ENCODE results near the gene ARHGAP28.

Gene ARHGAP28

DNA sequence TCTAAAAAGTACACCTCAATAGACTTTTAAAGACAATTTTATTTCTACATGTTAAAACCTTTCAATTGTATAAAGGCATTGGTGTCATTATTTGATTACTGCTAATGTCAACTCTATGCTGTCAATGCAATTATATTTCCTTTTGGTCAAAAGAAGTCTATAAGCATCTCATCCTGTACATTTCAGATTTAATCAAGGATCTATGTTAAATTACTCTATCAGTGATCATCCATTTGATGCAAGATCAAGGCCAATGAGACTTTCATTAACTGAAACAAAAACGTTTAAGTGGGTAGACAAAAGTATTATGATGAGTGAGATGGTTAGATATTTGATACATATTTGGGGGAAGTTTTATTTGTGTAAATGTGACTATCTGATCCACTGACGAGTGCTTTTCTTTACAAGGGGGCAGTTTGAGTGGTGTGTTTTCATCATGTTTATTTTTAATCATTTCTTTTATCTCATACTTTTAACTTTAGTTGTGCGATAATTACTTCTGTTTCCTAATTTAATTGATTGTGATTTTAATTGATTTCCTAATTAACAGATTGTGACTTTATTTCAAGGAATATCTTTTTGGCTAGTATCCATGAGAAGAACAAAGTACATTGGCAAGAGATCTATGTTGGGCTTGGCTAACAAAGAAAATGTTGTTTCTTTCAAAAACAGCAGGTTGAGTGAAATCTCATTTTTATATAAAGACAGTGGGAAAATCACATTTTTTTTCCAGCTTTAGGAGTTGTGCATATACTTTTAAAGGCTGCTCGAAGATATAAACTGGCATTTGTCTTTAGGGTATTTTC, 1.1 kb downstream of the ARHGAP28 start:
- no peak for DNase-seq (ENCODE audit: extremely low read depth in 1 of 2, low read depth in 1 of 2)

DNA sequence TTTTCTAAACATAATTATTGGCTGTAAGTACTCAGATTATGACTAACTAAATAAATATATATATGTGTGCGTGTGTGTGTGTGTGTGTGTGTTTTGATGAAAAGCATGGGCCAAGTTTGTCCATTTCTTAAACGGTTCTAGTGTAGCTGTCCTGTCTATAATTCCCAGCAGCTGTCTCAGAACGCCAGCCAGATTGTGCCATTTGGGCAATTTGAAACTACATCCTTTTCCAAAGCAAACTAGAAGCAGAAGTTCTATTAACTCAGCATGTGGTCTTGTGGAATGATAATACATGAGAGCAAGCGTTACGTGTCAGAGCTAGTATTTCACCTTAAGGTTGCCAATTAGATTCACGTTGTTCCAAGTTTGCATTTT, 1.7 kb downstream of the ARHGAP28 start:
- no peak for DNase-seq (ENCODE audit: extremely low read depth in 1 of 2, low read depth in 1 of 2)

DNA sequence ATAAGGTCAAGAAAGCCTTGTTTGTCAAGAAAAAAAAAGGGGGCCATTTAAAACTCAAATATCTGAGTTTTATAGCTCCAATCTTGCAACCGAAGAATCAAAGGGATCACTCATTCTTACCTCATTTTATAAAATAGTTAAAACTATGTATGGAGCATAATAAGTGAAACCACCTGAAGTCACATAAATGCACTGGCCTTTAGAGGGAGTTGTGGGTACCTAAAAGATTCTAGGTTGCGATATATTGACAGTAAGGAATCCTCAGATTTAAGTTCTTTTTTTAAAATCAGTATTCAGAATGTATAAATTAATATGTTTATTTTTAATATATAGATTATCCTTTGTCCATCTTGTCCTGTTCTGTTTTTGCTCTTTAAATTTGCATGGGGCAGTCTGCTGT, 3.4 kb downstream of the ARHGAP28 start:
- DNase-seq (ENCODE audit: extremely low read depth in 1 of 2, low read depth in 1 of 2) = no peak

DNA sequence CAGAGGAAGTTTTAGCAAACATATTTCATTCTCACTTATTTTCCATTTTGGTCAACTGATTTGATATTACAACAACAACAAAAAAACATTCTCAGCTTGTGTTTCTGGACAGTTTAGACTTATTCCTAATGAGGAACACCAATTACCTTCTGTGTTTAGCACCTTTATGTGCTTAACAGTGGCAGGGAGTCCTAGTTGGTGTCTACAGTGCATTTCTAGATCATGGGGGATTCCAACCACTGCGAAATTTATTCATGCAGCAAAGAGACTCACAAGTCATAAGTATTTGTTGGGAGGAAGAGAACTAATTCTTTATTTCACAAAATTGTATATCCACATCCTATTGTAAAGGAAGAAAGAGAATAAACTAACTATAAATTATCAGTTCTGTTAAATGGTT, 4.2 kb downstream of the ARHGAP28 start:
- DNase-seq (ENCODE audit: extremely low read depth in 1 of 2, low read depth in 1 of 2) = no peak

DNA sequence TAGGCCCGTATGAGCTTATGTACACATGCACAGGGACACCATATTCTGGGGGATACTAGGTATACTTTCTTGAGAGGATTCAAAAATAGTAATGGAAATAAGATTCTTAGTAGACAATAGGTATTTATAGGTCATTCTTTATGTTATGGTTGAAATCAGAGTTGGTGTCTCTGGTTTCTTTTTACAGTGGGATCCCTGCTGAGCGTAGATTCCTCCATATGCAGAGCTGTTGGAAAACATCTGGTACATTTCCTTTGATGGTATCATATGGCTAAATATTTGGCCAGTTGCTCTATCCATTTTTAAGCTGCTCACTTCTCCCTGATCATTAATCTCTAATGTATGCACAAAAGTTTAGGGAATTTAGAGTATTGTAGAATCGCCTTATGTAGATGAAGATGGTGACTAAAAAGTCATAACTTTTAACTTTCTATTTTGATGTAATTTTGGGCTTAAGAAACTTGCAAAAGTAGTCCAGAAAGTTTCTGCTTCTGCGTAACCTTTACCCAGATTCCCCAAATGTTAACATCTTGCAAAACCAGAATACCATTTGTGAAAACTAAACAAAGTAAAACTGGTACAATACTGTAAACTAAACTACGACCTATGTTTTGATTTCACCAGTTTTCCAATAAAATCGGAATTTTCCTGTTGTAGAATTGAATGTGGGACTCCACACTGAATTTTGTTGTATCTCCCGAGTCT, 5.4 kb downstream of the ARHGAP28 start:
- no peak for DNase-seq (ENCODE audit: extremely low read depth in 1 of 2, low read depth in 1 of 2)

DNA sequence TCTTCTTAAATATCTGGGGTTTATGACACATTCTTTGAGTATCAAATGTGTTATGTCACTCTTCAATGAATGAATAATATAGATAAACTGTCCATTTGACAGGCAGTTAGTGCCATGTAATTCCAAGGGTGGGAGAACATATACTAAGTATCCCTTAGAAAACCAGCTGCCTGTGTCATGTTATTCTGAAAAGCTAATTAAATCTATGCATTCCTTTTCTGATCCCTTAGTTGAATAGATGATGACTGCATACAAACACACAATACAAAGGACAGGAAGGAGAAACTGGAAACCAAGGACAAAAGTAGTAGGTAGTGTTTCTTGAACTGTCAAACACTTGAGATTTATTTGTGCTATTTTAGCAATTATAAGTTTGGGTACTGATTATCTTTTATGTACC, 8.3 kb downstream of the ARHGAP28 start:
- DNase-seq (ENCODE audit: extremely low read depth in 1 of 2, low read depth in 1 of 2) = no peak

DNA sequence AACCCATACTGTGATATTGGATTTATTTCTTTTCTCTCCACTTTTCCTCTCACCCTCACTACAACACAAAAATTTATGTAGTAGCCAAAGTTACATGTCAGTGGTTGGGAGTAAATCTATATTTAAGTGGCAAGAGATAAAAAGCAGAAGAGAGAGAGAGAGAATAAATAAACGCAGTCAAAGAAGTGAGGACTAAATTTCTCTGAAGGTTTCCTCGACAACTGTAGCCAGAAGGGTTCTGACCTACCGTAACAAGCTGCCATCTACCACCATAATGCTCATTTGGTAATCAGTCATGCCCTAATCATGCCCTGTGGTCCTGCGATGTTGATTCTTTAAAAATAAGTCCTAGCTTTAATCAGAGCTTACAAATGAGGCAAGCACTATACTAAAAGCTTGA, 9.1 kb downstream of the ARHGAP28 start:
- DNase-seq (ENCODE audit: extremely low read depth in 1 of 2, low read depth in 1 of 2) = no peak

DNA sequence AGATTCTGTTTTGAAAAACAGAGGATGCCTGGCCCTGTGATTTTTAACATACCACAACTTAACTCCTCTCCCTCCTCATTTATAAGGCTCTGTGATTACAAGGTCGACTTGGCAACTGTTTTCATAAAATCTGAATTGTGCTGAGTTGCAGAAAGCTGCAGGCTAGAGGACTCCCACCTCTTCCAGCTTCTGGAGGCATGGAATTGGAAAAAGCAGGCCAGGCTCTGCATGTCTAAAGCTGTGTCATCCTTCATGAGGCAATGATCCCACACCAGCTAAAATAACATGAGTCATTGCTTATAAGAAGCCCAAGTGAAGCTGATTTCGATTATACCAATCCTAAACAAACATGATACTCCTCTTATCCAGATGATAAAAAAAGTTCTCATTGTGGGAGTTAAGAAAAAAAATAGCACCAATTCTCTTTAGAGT, 11.7 kb downstream of the ARHGAP28 start:
- no peak for DNase-seq (ENCODE audit: extremely low read depth in 1 of 2, low read depth in 1 of 2)

DNA sequence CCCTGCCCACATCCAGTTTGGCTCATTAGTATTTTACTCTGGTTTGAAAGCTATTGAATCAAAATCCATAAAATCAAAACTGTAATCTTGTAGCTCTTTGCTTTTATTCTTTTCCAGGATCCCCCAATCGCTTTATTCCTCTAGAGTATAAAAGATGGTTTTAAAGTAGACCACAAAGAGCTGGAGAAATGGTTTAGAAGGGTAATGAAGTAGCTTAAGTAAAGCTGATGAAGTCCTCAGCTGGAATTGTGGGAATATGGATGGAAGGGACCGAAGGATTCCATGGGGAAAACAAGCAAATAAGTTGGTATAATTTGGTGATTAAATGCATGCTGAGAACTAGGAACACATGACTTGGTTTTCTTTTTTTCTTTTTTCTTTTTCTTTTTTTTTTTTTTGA, 12.3 kb downstream of the ARHGAP28 start:
- no peak for DNase-seq (ENCODE audit: extremely low read depth in 1 of 2, low read depth in 1 of 2)

DNA sequence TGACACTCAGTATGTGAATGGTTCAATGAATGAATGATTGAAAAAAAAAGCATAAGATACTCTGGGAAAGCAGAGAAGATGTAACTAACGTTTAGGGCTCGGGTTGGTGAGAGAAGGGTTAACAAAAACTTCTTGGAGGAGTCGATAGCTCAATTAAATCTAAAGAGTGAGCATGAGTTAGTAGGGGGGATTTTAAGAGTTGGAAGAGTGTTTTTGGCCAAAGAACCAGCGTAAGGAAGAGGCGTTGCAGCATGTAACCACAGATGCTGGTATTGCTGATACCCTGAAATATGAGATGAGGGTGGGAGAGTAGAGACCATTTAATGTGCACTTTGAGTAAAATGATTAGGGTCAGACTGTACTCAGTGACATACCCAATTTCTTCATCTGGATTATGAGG, 14.5 kb downstream of the ARHGAP28 start:
- no peak for DNase-seq (ENCODE audit: extremely low read depth in 1 of 2, low read depth in 1 of 2)

DNA sequence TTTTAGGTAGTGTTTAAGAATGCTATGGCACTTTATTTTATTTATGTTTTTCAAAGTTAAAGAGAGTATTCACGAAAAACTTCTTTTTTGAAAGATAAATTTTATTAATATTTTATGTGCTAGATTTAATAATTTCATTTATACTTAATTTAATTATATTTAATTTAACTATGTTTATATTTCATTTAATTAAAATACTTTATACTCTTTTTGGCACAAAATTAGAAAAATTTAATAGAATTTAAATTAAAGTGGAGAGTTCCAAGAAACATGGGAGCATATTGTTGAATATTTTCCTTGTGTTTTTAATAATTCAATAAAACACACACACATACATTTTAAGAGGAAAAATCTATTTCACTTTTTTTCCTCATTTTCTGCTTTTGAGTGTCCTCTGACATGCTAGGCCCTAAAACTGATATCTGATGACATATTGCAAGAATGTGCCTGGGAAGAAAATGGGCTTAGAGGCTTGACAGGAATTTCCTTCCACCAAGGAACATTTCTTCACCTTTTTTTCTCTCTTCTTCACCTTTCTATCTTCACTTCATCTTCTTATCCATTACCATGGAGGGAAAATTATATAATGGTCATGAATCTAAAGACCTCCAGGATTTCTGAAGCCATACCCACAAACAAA, 15.4 kb downstream of the ARHGAP28 start:
- no peak for DNase-seq (ENCODE audit: extremely low read depth in 1 of 2, low read depth in 1 of 2)

DNA sequence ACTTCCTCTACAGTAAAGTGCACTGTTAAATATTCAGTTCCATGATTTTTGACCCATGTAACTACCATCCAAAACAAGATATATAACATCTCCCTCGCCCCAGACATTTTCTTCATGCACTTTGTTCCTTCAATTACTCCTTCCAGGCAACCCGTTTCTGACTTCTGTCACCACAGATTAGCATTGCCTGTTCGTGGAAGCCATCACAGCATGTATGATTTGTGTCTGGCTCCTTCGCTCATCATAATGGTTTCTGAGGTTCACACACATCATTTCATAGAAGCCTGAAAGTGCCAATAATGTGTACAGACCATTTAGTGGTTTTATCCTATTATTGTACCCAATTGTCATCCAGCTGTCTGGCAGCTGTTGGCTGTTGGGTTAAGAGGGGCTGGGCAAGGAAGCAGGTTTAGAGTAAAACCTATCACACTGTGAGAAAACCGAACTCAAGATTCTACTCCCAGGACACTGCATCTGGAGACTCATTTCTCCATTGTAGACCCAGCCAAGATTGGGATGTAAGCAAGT, 16.1 kb downstream of the ARHGAP28 start:
- DNase-seq (ENCODE audit: extremely low read depth in 1 of 2, low read depth in 1 of 2) = no peak

DNA sequence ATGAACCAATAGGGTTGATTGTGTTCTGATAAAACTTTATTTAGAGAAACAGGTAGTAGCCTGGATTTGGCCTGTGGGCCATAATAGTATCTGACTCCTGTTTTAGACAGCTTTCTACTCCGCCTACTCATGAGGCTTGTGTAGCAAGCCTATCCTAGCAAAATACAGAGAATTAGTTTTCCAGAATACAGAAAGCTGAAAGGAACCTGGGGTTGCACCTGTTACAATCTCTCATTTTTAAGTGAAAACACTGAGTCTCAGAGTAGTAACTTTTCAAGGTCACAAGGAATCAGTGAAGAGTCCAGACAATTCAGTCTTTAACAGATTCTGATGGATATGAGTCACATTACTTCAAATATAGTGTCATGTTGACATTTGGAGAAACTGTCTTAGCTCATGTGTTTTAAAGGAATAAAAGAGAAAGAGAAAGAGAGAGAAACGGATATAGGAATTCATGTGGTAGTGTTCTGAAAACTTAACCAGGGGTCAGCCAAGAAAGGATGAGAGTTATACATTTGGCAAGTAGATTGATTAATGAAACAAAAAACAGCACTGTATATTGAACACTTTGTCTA, 17.0 kb downstream of the ARHGAP28 start:
- no peak for DNase-seq (ENCODE audit: extremely low read depth in 1 of 2, low read depth in 1 of 2)

DNA sequence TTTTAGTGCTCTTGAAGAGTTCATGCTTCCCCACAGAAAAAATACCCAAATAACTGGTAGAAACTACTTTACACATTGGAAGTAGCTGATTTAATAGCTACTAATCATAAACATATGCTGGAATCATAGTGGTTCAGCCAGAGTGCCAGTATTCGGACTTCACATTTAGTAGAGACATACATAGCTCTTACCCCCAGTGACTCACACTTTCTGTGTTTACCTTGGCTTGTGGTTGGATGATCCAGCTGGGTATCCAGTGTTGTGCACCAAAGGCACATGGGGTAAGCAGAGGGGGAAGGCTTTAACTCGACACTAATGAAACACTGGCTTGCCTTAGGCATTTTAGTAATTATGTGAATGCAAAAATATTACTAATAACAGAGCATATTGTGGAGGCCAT, 18.1 kb downstream of the ARHGAP28 start:
- no peak for DNase-seq (ENCODE audit: extremely low read depth in 1 of 2, low read depth in 1 of 2)

DNA sequence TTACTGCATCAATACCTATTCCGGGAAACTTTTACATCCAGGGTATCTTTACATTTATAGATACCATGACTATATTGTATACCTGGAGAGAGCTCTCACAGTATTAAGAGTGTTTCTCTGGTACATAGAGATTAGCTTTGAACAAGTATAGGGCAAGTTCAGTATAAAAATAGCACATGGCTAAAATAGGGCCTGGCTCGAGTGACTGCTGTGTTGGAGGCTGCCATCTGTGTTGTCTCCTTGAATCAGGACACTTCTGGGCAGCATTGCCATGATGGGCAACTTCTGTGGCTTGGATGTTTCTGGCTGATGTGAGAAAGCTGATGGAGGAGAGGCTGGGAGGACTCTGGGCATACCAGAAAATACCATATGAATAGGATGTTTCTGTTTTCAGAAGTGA, 18.7 kb downstream of the ARHGAP28 start:
- DNase-seq (ENCODE audit: extremely low read depth in 1 of 2, low read depth in 1 of 2) = no peak

DNA sequence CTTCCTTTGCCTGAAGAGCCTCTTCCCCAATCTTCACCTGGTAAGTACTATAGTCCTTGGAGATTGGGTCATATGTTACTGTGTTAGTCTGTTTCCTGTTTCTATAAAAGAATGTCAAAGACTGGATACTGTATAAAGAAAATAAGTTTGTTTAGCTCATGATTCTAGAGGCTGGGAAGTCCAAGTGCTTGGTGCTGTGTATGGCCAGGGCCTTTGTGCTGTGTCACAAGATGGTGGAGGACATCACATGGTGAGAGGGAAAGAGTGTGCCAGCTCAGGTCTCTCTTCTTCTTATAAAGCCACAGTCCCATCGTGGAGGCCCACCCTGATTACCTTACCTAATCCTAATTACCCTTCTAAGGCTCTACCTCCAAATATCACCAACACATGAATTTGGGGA, 20.9 kb downstream of the ARHGAP28 start:
- DNase-seq (ENCODE audit: extremely low read depth in 1 of 2, low read depth in 1 of 2) = no peak

DNA sequence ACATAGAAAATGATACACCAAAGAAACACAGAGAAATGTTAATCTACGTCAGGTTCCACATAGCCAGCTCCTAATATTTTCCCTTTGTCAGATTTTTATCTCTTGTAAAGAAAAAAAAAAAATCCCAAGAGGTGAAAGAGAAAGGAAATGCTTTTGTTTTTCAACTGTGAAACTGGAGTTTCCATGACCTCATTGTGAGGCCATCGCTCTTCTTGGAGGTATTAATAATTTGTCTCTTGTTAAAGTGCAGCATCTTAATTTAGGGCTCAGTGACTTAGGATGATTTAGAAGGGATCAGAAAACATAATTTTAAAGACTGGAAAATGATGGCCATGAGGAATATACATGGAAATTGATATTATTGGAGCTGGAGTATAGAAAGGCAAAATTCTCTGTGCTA, 21.7 kb downstream of the ARHGAP28 start:
- DNase-seq (ENCODE audit: extremely low read depth in 1 of 2, low read depth in 1 of 2) = no peak

DNA sequence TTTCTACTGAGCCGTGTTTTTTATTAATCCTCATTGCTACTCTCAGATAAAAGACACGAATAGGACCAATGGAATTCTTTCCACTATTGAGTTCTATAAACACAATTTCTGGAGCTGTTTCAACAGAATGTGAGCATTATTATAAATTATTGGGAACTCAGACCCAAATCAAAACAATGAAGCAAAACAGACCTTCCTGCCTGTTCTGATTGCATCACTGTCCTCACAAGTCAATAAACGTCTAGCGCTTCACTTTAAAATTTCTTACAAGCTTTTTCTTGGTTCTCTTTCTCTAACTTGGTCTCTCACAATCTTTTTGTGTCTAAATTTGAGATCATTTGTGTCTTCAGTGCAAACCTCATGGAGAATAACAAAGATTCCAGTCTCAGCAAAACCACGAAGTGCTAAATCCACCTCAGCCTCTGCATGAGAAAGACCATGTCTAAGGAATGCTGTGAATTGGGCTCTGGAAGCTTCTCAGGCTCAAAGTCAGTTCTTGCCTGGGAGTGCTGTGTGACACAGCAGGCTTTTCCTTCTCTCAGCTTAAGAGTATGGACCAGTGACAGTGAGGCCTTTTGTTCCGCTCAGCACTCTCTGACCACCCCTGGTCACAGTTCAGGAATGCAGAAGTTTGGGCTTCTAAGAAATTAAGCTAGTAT, 22.8 kb downstream of the ARHGAP28 start:
- DNase-seq (ENCODE audit: extremely low read depth in 1 of 2, low read depth in 1 of 2) = no peak

DNA sequence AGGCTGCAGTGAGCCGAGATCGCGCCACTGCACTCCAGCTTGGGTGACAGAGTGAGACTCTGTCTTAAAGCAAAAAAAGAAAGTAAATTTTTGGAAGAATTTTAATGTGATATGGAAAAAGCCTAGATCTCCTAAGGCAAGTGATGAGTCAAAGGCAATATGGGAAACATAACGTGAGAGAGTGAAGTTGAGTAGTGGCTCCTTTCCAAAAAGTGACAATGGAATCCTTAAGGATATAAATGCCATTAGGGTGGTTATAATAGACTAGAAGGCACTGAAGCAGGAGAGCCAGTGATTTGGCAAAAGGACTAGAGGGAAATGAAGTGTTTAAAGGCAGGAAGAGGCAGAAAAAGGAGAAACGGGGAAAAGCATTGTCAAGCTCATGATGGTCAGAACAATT, 25.6 kb downstream of the ARHGAP28 start:
- no peak for DNase-seq (ENCODE audit: extremely low read depth in 1 of 2, low read depth in 1 of 2)

DNA sequence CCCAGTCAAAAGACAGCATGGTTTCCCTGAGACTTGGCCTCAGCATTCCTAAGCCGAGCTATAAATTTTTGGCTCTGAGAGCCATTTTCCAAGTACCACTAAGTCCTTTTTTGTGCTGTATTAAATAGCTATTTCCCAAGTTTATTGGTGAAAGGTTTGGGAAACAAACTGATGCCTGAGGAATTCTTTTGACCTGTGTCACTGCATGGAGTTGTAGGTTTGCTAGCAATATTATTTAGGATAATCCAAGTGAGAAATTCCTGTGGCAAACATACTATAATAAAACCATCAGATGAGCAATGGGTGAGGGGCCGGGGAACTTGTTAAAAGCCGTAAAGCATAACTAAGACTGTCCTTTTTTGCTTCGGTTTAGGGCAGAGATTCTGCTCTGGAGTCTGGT, 28.4 kb downstream of the ARHGAP28 start:
- DNase-seq (ENCODE audit: extremely low read depth in 1 of 2, low read depth in 1 of 2) = no peak

DNA sequence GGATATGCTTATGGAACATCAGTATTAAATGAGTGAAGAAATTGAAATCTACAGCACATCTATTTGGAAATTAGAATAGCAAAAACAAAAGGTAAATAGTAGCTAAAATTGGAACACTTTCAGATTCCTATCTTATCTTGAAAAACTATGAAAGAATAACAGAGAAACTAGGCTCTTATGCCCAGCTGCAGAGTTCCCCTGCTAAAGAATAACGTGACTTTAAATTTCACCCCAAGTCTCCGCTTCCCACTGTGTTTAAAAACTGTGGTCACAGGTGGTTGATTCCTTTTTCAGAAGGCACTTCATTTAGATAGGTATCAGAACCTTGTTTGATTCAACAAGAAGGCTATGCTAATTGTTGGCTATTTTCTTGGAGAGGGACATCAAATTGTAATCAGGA, 30.1 kb downstream of the ARHGAP28 start:
- DNase-seq (ENCODE audit: extremely low read depth in 1 of 2, low read depth in 1 of 2) = no peak
